CD4-positive, alpha-beta T cell treated with Interleukin-17A for 4 hours (primary cell): ENCODE measurements around the gene CHPF2.
A peak's percentile ranks its signal among the peaks of the same experiment; 100 is the strongest.

Experiments
- DNase-seq: peaks from one replicate; pipeline ENCODE4 v3.0.0-alpha.2; 2020; ENCODE audit warnings: mixed read lengths

The CHPF2 gene

GRCh38 chr7:151246851-151247580 is 14.7 kb downstream of the CHPF2 start:
- DNase-seq: no peak

- no peak for DNase-seq
These were observed 15.5 kb downstream of the CHPF2 start for GRCh38 chr7:151247611-151248345.

GRCh38 chr7:151248346-151249033 is 16.2 kb downstream of the CHPF2 start, which contains the start of gene SMARCD3:
Gene SMARCD3 (minus strand): TSS chr7:151248694. CDS start chr7:151248562, 132 bp downstream.
- DNase-seq: peak; percentile 60

GRCh38 chr7:151249034-151249731 is 16.9 kb downstream of the CHPF2 start:
- DNase-seq: peak; percentile 46

GRCh38 chr7:151249732-151250072 is 17.4 kb downstream of the CHPF2 start:
- no peak for DNase-seq

- DNase-seq: no peak
These were observed 18.2 kb downstream of the CHPF2 start for GRCh38 chr7:151250181-151251132.

- DNase-seq: no peak
These were observed 19.0 kb downstream of the CHPF2 start for GRCh38 chr7:151251328-151251688.

GRCh38 chr7:151251689-151252560 is 19.6 kb downstream of the CHPF2 start:
- peak; percentile 56 for DNase-seq

GRCh38 chr7:151252561-151252835 is 20.2 kb downstream of the CHPF2 start:
- no peak for DNase-seq

GRCh38 chr7:151252961-151253711 is 20.9 kb downstream of the CHPF2 start:
- DNase-seq: no peak

GRCh38 chr7:151254316-151254715 is 22.0 kb downstream of the CHPF2 start:
- DNase-seq: no peak

GRCh38 chr7:151254851-151255250 is 22.6 kb downstream of the CHPF2 start:
- DNase-seq: no peak

GRCh38 chr7:151255390-151255789 is 23.1 kb downstream of the CHPF2 start:
- DNase-seq: no peak

- no peak for DNase-seq
These were observed 24.2 kb downstream of the CHPF2 start for GRCh38 chr7:151256410-151257045.

GRCh38 chr7:151257990-151258389 is 25.7 kb downstream of the CHPF2 start:
- DNase-seq: no peak

GRCh38 chr7:151260471-151260870 is 28.2 kb downstream of the CHPF2 start:
- no peak for DNase-seq

GRCh38 chr7:151260883-151261282 is 28.6 kb downstream of the CHPF2 start:
- DNase-seq: no peak

GRCh38 chr7:151261529-151261928 is 29.2 kb downstream of the CHPF2 start:
- DNase-seq: no peak

GRCh38 chr7:151264615-151265014 is 32.3 kb downstream of the CHPF2 start:
- no peak for DNase-seq

- no peak for DNase-seq
These were observed 33.2 kb downstream of the CHPF2 start for GRCh38 chr7:151265351-151265931.
